HG02885 (cell line): ENCODE measurements around the gene TREX2.

ENCODE experiments used
- ATAC-seq: cut with Tn5 transposase; IDR thresholded peaks from one replicate; pipeline ENCODE4 v1.9.1; 2021; ENCODE audit warnings: mild to moderate bottlenecking; ENCODE audit not compliant: unreplicated experiment, poor library complexity

Gene TREX2

GRCh38 chrX:153457136-153457825 lies 11.4 kb upstream of the TREX2 start:
- no peak for ATAC-seq

- ATAC-seq: no peak
Measured at GRCh38 chrX:153456704-153457103, 10.8 kb upstream of the TREX2 start.

- ATAC-seq: no peak
Measured at GRCh38 chrX:153456161-153456560, 10.3 kb upstream of the TREX2 start.

GRCh38 chrX:153455571-153455970 lies 9.7 kb upstream of the TREX2 start:
- no peak for ATAC-seq

GRCh38 chrX:153454901-153455550 lies 9.2 kb upstream of the TREX2 start:
- ATAC-seq: no peak

- no peak for ATAC-seq
Measured at GRCh38 chrX:153450949-153451277, 5.1 kb upstream of the TREX2 start.

- ATAC-seq: no peak
Measured at GRCh38 chrX:153450114-153450948, 4.5 kb upstream of the TREX2 start.

- no peak for ATAC-seq
Measured at GRCh38 chrX:153449368-153450113, 3.7 kb upstream of the TREX2 start.

- ATAC-seq: no peak
Measured at GRCh38 chrX:153448556-153449367, 2.9 kb upstream of the TREX2 start.

GRCh38 chrX:153447581-153447960 lies 1.7 kb upstream of the TREX2 start:
- no peak for ATAC-seq

GRCh38 chrX:153446950-153447580 lies 1.2 kb upstream of the TREX2 start:
- ATAC-seq: no peak

GRCh38 chrX:153446636-153446936 lies 730 bp upstream of the TREX2 start:
- no peak for ATAC-seq

GRCh38 chrX:153445106-153445855 lies 575 bp downstream of the TREX2 start:
- ATAC-seq: no peak

- no peak for ATAC-seq
Measured at GRCh38 chrX:153444333-153445011, 1.4 kb downstream of the TREX2 start.

GRCh38 chrX:153443476-153444332 lies 2.2 kb downstream of the TREX2 start:
- ATAC-seq: no peak

GRCh38 chrX:153442463-153442862 lies 3.4 kb downstream of the TREX2 start:
- no peak for ATAC-seq

GRCh38 chrX:153441981-153442380 lies 3.9 kb downstream of the TREX2 start:
- ATAC-seq: no peak

GRCh38 chrX:153441296-153441695 lies 4.6 kb downstream of the TREX2 start:
- ATAC-seq: no peak
